GM18498 (cell line): ENCODE results near the gene SLC27A4.

ENCODE experiments used
- ATAC-seq: cut with Tn5 transposase; IDR thresholded peaks from one replicate; pipeline ENCODE4 v1.9.1; 2021; ENCODE audit warnings: mild to moderate bottlenecking, moderate library complexity; ENCODE audit not compliant: unreplicated experiment

Gene SLC27A4

DNA sequence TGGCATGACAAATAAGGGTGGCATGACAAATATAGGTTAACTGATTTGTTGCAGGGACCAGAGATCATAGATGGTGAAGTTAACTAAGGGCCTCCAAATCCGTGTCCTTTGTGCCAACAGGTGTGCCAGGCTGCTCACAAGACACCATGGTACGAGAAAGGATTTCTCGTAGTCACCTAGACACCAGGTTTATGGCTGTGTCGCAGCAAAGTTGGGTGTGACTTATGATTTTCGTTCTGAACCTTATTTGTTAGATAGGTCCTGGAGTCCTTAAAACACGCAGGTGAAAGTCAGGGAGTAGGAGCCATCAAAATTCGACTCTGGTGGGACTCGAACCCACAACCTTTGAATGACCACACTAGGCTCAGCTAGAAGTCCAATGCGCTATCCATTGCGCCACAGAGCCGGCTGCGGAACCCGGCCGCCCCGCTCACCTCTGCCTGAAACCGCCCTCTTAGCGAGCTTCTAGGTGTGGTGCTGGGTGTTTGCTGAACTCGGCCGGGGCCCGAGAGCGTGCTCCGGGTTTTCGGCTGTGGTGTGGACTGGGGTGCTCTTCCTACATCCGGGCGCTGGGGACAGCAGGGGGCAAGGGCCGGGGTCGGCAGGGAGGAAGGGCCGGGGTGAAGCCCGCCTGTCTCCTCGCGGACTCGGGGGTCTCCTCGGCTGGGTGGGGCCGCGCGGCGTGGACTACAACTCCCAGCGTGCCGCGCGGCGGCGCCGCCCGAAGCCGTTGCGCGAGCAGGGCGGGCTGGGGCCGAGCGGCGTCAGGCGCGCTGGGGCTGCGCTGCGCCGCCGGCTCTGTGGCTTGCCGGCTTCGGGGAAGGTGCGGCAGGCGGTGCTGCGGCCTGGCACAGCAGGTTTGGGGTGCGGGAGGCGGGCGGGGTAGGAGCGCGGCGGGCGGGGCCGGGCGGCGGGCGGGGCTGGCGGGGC, at the start of gene SLC27A4:
Gene SLC27A4, plus strand, starts transcription at position 767 of the 930 bp plus-strand sequence. CDS start 2,606 bp downstream, outside the sequence.
- ATAC-seq, result peak; percentile 86

- no peak for ATAC-seq
Measured at GRCh38 chr9:128292009-128292408, 48.3 kb upstream of the SLC27A4 start.

- no peak for ATAC-seq
Measured at GRCh38 chr9:128293091-128293490, 47.2 kb upstream of the SLC27A4 start.

DNA sequence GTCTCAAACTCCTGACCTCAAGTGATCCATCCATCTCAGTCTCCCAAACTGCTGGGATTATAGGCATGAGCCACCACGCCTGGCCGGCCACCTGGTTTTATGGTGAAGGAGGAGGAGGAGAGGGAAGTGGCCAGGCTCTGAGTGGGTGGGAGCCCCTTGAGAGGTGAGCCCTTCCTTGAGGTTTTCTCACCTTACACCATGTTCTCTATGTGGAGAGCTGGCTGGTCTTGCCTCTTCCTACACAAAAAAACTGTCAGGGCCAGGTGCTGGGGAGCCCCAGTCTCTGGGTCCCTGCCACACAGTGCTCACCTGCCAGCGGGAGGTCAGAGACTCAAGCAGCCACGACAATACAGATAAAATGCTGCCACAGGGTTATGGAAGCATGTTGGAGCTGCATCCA, 46.2 kb upstream of the SLC27A4 start:
- ATAC-seq, result no peak

DNA sequence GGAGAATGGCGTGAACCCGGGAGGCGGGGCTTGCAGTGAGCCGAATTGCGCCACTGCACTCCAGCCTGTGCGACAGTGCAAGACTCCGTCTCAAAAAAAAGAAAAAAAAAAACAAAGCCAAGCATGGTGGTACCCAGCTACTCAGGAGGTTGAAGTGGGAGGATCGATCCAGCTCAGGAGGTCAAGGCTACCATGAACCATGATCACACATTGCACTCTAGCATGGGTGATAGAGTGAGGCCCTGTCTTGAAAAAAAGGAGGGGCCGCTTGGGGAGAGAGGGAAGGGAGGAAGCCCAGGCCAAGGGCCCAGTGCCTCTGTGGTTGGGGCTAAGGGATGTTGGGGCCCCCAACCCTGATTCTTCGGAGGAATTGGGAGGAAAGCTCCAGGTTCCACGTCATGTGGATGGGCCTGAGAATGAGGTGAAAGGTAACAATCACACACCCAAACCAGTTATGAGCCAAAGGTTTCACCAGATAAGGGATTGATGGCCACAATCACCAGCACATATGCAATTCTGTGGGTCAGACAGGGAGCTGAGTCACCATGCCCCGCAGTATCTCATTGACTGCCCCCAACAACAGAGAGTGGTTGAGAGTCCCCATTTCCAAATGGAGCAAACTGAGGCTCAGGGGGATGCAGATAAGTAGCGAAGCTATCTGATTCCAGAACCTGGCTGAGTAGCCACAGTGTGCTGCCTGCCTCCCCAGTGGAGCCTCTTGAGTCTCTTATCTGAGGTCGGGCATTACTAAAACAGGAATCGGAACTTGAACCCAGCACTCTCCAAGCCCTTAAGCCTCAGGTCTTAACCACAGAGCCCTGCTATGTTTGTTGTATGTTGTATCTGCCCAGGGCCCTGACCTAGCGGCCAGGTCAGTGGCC, 43.7 kb upstream of the SLC27A4 start:
- ATAC-seq, result no peak

DNA sequence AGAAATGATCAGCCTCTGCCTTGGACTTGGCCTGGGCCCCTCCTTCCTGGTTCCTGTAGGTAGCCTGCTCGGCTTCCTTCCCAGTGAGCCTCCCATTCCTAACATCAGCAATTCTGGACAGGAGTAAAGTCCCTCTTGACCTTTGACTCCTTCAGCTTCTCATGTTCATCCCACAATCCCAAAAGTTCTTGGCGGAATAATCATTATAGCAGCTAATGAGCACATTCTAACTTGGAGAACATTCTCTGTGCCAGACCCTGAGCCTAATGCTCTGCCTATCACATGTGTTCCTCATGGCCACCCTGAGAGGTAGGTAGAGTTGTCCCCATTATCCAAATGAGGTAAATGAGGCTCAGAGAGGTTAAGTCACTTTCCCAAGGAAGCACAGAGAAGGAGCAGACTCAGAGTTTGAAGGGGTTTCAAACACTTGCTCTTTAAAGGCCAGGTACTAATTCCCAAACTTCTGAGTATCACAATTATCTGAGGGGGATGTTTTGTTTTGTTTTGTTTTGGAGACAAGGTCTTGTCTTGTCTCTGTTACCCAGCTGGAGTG, 43.0 kb upstream of the SLC27A4 start:
- ATAC-seq, result no peak

DNA sequence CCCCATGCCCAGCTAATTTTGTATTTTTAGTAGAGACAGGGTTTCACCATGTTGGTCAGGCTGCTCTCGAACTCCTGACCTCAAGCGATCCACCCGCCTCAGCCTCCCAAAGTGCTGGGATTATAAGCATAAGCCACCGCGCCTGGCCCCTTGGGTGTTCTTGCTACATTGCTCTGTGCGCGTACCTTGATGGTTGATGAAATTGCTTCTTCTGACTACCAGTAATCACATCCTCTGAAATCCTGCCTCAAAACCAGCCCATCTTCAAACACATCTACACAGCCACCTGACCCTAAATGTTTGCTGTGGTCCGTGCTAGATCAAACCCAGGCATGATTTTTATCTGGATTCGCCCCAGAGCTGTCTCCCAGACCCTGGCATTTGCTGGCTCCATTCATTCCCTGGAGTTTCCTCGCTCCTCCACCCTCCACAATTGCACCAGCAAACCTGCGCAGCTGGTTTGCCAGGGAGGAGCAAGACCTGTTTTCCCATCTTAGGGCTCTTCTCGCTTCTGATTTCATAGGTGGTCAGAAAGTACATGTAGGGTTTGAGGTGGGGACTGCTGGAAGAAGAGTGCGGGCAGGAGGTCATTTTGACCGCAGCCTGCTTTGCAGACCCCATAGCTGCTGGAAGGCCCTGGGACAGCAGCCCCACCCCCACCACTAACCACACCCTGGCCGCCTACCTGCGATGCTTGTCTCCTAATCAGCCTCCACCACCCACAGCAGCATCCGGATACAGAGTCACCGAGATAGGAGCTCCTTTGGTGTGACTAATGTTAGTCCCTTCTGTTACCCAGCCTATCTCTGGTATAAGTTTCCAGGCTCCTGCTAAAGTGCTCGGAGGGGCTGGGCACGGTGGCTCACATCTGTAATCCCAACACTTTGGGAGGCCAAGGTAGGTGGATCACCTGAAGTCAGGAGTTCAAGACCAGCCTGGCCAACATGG, 41.5 kb upstream of the SLC27A4 start:
- no peak for ATAC-seq

GRCh38 chr9:128304136-128304970, 36.0 kb upstream of the SLC27A4 start:
- ATAC-seq, result no peak

GRCh38 chr9:128304971-128305288, 35.4 kb upstream of the SLC27A4 start:
- ATAC-seq, result no peak

- no peak for ATAC-seq
Measured at GRCh38 chr9:128309551-128309950, 30.8 kb upstream of the SLC27A4 start.

GRCh38 chr9:128310461-128310860, 29.9 kb upstream of the SLC27A4 start:
- ATAC-seq, result no peak

- no peak for ATAC-seq
Measured at GRCh38 chr9:128314697-128315096, 25.6 kb upstream of the SLC27A4 start.

DNA sequence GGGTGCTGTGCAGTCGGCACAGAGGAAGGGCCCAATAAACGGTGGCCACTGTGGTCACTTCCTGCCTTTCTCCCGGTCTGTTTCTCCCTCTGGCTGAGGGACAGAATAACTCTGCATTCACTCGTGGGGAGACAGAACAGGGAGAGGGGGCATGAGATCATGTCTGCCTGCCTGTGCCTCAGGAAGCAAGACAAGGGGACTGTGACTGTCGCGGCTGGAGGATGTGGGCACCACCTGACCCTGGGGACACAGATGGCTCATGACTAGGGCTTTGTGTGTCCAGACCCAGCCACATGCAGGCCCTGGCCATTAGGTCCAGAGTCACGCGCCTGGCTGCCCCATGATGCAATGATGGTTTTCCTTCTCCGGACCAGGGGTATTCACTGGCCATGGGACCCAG, 23.9 kb upstream of the SLC27A4 start:
- no peak for ATAC-seq

- ATAC-seq, result no peak
Measured at GRCh38 chr9:128317629-128318028, 22.7 kb upstream of the SLC27A4 start.

DNA sequence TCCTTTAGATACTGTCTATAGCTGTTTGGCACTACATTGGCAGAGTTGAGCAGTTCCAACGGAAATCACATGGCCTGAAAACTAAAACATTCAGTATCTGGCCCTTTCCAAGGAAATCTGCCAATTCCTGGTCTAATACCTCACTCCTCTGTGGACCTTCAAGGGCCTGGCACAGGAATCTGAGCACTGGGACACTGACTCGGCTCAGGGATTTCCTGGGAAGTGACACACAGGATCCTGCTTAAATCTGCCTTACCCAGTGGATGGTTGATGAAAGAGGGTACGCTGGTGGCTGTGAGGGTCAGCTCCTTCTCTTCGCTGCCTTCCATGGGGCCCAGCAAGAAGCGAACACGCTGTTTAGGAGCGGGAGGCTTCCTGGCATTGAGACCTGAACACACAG, 19.0 kb upstream of the SLC27A4 start:
- ATAC-seq, result no peak

DNA sequence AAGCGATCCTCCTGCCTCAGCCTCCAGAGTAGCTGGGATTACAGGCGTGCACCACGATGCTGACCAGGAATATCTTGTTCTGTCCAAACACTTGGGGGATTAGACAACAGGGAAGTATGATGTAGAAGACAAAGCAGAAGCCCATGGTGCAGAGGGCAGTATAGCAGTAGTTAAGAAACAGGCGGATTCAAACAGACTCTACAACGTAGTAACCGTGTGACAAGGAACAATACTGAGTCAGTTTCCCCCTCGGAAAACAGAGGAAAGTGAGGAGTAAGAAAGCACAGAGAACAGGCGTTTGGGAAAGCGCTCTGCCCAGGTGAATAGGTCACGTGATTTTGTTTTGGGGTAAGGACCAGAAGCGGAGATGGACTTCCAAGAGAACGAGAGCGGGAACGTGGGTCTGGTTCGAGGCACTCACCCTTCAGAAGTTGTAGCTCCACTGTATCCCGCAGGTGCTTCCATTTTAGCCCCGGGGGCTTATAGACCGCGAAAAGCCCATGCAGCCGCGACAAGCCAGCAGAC, 18.4 kb upstream of the SLC27A4 start:
- peak; percentile 12 for ATAC-seq

GRCh38 chr9:128322404-128323211, 17.7 kb upstream of the SLC27A4 start, which contains the start of the genes COQ4 and TRUB2:
COQ4 (plus strand) TSS chr9:128322839; CDS start chr9:128322859, 20 bp downstream.
TRUB2 (minus strand) TSS chr9:128322447; CDS start chr9:128322408, 39 bp downstream.
- peak; percentile 83 for ATAC-seq

DNA sequence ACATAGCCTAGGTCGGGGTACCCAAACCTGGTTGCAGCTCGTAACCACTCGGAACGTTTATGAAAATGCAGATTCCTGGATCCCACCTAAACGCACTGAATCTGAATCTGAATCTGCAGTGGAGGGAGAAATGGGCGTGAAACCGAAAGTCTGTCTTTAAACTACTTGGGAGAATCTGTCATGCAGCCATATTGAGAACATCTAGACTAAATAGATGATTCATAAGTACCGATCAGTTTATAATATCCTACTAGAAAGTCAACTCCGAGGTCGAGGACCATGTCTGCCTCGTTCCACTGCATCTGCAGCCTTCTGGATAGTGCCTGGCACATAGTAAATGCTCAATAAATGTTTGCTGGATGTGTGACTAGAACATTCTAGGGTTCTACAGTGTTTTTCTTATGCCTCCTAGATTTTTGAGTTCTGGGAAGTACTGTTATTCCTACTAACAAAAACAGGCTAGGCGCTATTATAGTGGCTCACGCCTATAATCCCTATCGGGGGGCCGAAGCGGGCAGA, 17.1 kb upstream of the SLC27A4 start:
- no peak for ATAC-seq
